Activated B cell treated with CpG ODN at 0.5 μM for 24 hours (primary cell): Measurements from ENCODE around the gene METTL13. TPM values are rescaled to one million over a fixed set of nuclear protein-coding genes. Genes with fewer than 3 reads are reported as not detected.

Experiments used
- ATAC-seq: fragments of 200-7000 bp; cut with Tn5 transposase; one replicate; pipeline ENCODE4 v1.10.0; 2021; ENCODE audit warnings: low read depth, mild to moderate bottlenecking, moderate library complexity
- CTCF ChIA-PET: fragments of 350-600 bp; sonication (Branson Sonifier 250); formaldehyde crosslinking; loops from one replicate; lab custom pipeline; 2021; ENCODE audit warnings: antibody characterized with exemption; lab: Charles Lee
- POLR2A ChIA-PET: fragments of 350-600 bp; sonication (Branson Sonifier 250); formaldehyde crosslinking; loops from one replicate; lab custom pipeline; 2021; ENCODE audit warnings: antibody characterized with exemption; lab: Charles Lee
- DNase-seq: peaks from one replicate; pipeline ENCODE4 v3.0.0; 2022
- H3K27ac Mint-ChIP-seq: one replicate; pipeline ENCODE4 v1.8.0; 2020; ENCODE audit warnings: mixed read lengths
- H3K27me3 Mint-ChIP-seq: one replicate; pipeline ENCODE4 v1.8.0; 2021; ENCODE audit warnings: mixed read lengths
- H3K36me3 Mint-ChIP-seq: one replicate; pipeline ENCODE4 v1.8.0; 2021; ENCODE audit warnings: low read depth, mixed read lengths
- H3K4me1 Mint-ChIP-seq: one replicate; pipeline ENCODE4 v1.8.0; 2021; ENCODE audit warnings: mixed read lengths
- H3K4me3 Mint-ChIP-seq: one replicate; pipeline ENCODE4 v1.8.0; 2020; ENCODE audit warnings: mild to moderate bottlenecking, mixed read lengths
- H3K9me3 Mint-ChIP-seq: one replicate; pipeline ENCODE4 v1.8.0; 2020; ENCODE audit warnings: mixed read lengths
- intact Hi-C: fragments of 100-400 bp; cut with micrococcal nuclease; formaldehyde crosslinking; loops from one replicate; pipeline ENCODE4 v1.15.1; 2024
- total RNA-seq: library from RNA; stranded (reverse); gene quantifications from 2 replicates; pipeline ENCODE4 v1.2.3, GENCODE V29; 2022
- TF ChIP-seq, protein P1 (sequence below): fragments of 200-600 bp; IDR thresholded peaks from one replicate; pipeline ENCODE4 v1.8.0; 2022; ENCODE audit warnings: antibody characterized with exemption, mild to moderate bottlenecking

Gene METTL13
- total RNA-seq, 1 donor from 2014 or later, result 35.7 TPM

DNA sequence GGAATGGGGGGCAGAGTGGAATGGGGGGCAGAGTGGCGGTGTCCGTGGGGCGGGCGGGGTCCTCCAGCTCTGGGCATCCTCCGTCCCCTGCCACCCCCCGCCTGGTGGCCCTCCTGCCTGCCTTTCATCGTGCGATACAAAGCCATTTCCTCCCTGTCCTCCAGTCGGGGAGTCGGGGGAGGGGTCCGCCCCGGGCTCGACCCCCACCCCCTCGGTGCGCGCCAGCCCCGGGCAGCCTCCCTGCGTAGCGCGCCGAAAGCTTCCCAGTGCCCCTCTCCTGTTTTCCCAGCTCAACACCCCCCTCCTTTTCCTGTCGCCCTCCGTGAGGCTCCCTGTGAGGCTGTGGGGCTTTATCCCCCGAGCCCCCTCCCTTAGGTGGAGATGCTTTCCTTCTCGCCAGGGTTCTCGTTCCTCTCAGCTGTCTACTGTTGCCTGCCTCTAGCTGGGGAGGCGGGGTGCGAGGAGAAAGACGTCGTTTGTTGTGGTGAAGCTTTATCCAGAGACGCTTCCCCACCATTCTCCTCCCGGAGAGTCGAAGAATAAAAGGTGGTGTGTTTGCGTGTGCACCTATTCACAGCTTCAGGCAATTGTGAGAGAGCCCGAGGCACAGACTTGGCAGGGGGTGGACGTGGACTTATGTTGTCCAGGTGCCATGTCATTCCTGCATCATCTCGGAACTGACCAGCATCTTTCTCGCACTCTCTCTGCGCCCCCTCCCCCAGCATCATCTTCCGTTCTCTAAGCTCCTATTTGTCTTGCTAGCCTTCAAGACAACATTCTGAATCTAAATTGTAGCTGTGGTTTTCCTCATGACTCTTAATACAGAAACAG, 60.7 kb downstream of the METTL13 start:
- no peaks in the 10 kb centered on the region for H3K36me3 Mint-ChIP-seq
- DNase-seq (peak; percentile 20), ATAC-seq (no peak)
- peak overlapping the region; percentile 85 for H3K4me3 Mint-ChIP-seq
- peaks cover 20% of the 10 kb centered on the region for H3K27me3 Mint-ChIP-seq
- no peak overlapping the region for H3K27ac Mint-ChIP-seq
- H3K9me3 Mint-ChIP-seq, result no peaks in the 10 kb centered on the region
- H3K4me1 Mint-ChIP-seq, result peaks cover 18% of the 10 kb centered on the region
- intact Hi-C loops, result loop anchor here (1.0 to 5.0 kb wide), 4 partner anchors 61 to 690 kb away; partner anchors contain the start of genes METTL13, PRRC2C, SUCO and VAMP4
- TF ChIP-seq, protein P1, sequence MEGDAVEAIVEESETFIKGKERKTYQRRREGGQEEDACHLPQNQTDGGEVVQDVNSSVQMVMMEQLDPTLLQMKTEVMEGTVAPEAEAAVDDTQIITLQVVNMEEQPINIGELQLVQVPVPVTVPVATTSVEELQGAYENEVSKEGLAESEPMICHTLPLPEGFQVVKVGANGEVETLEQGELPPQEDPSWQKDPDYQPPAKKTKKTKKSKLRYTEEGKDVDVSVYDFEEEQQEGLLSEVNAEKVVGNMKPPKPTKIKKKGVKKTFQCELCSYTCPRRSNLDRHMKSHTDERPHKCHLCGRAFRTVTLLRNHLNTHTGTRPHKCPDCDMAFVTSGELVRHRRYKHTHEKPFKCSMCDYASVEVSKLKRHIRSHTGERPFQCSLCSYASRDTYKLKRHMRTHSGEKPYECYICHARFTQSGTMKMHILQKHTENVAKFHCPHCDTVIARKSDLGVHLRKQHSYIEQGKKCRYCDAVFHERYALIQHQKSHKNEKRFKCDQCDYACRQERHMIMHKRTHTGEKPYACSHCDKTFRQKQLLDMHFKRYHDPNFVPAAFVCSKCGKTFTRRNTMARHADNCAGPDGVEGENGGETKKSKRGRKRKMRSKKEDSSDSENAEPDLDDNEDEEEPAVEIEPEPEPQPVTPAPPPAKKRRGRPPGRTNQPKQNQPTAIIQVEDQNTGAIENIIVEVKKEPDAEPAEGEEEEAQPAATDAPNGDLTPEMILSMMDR, result no peak
- CTCF ChIA-PET, result no interaction called here
- POLR2A ChIA-PET, result interaction anchor here (0.8 to 1.0 kb wide), 2 partner anchors 99 to 690 kb away, joined by 3 read pairs; no protein-coding TSS in a partner anchor

DNA sequence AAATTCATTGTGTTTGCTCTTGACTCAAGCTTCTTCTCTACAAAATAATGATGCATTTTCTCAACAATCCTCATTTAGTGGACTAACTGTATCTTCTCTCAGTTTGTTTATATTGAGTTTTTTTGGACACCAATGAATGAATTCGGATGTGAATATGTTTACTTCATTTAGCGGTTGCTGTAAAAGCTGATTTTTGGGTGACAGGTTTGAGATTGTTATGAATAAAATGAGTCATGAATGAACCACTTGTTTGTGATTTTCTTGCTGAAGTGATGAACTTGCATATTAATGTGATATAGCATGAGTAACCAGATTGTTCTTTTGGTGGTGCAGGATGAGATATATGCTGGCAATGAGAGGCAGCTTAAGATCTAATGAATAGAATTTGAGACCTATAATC, 62.9 kb downstream of the METTL13 start:
- Mint-ChIP-seq H3K27me3 (peaks cover 20% of the 10 kb centered on the region), H3K4me1 (peaks cover 18% of the 10 kb centered on the region), H3K4me3 (no peak overlapping the region), H3K9me3 (no peaks in the 10 kb centered on the region), H3K27ac (no peak overlapping the region), H3K36me3 (no peaks in the 10 kb centered on the region)
- DNase-seq, result no peak
- ChIA-PET POLR2A (no interaction called here), CTCF (no interaction called here)
- ATAC-seq, result no peak
- TF ChIP-seq, protein P1, result no peak
- intact Hi-C loops, result loop anchor here (5.0 kb wide), 2 partner anchors 357 to 688 kb away; partner anchors contain the start of genes PRRC2C and SUCO

DNA sequence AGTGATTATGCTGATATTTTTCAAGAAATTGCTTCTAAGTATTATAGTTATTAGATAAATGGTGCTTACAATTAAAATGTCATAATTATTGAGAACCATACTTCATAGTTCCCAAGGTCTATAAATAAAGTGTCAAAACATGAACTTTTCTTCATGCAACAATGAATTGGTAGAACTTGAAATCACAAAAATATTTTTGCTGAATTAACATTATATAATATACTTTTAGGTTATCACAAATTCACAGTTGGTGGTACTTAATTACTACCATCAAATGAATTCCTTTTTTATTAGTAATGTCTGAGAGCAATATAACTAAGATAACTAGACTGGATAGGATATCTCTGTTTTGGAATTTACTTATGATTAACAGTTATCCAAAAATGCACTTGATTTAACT, 64.5 kb downstream of the METTL13 start:
- peaks cover 12% of the 10 kb centered on the region for H3K4me1 Mint-ChIP-seq
- H3K36me3 Mint-ChIP-seq, result no peaks in the 10 kb centered on the region
- POLR2A ChIA-PET, result no interaction called here
- DNase-seq (no peak), ATAC-seq (no peak)
- CTCF ChIA-PET, result no interaction called here
- intact Hi-C loops, result no loop called here
- TF ChIP-seq, protein P1, result no peak
- peaks cover 20% of the 10 kb centered on the region for H3K27me3 Mint-ChIP-seq
- H3K9me3 Mint-ChIP-seq, result no peaks in the 10 kb centered on the region
- no peak overlapping the region for H3K27ac Mint-ChIP-seq
- H3K4me3 Mint-ChIP-seq, result no peak overlapping the region

Other genes with a start within 250 kb of the METTL13 start
- 0.27 and 0.29 TPM in 2 replicates for gene MYOCOS, start 159.4 kb upstream of the METTL13 start, total RNA-seq
- not detected in 2 replicates for gene MYOC, start 129.0 kb upstream of the METTL13 start, total RNA-seq
- 9.0 and 10.5 TPM in 2 replicates for gene VAMP4, start 39.6 kb upstream of the METTL13 start, total RNA-seq
- gene DNM3, start 59.8 kb downstream of the METTL13 start, total RNA-seq, result 1.9 and 2.1 TPM in 2 replicates